Gastrocnemius medialis (tissue), 4 donors: Measurements from ENCODE around the gene PACS1. TPM values are rescaled to one million over a fixed set of nuclear protein-coding genes. Genes with fewer than 3 reads are reported as not detected.

Experiments used
- ATAC-seq, 2 donors: fragments of 150-250 bp; one replicate each; pipeline ENCODE4 v1.9.1; 2016
- DNase-seq, 2 donors: peaks; one replicate each; pipeline ENCODE4 v3.0.0-alpha.2; 2019
- H3K27ac ChIP-seq, 4 donors: fragments of 200-600 bp; sonication (generic); 1 replicate in 1 of 4; 2 replicates in 3 of 4; pipeline ENCODE4 v1.5.1; 2016 to 2018; ENCODE audit warnings: mild to moderate bottlenecking in 2 of 4, moderate library complexity in 1 of 4
- H3K27me3 ChIP-seq, 3 donors: fragments of 200-600 bp; sonication (generic) in 2 of 3; 1 replicate in 1 of 3; 2 replicates in 2 of 3; pipeline versions ENCODE4 v1.5.1 to v1.6.0; 2016 to 2019; ENCODE audit warnings: mild to moderate bottlenecking in 1 of 3, moderate library complexity in 1 of 3
- H3K36me3 ChIP-seq, 2 donors: fragments of 200-600 bp; sonication (generic) in 1 of 2; one replicate each; pipeline ENCODE4 v1.5.1; 2017 to 2018
- H3K4me1 ChIP-seq, 2 donors: fragments of 200-600 bp; sonication (generic) in 1 of 2; one replicate each; pipeline ENCODE4 v1.5.1; 2016 to 2017; ENCODE audit warnings: mild to moderate bottlenecking in 2 of 2
- H3K4me3 ChIP-seq, 4 donors: fragments of 200-600 bp; sonication (generic) in 3 of 4; 1 replicate in 1 of 4; 2 replicates in 3 of 4; pipeline ENCODE4 v1.5.1; 2016 to 2019; ENCODE audit warnings: mild to moderate bottlenecking in 2 of 4
- H3K9me3 ChIP-seq, 3 donors: fragments of 200-600 bp; sonication (generic) in 2 of 3; 1 replicate in 1 of 3; 2 replicates in 2 of 3; pipeline ENCODE4 v1.5.1; 2016 to 2019
- POLR2A ChIP-seq, 2 donors: fragments of 450-650 bp; IDR thresholded peaks; one replicate each; pipeline ENCODE4 v1.6.1; 2017; ENCODE audit warnings: antibody characterized with exemption in 2 of 2, mild to moderate bottlenecking in 2 of 2, moderate library complexity in 2 of 2
- in situ Hi-C, 4 donors: fragments of 200-750 bp; cut with MboI; loops; one replicate each; pipeline versions ENCODE4 v1.15.0 to v1.8.0; 2017; ENCODE audit warnings: low sequenced_read_pairs in 4 of 4
- intact Hi-C: fragments of 100-400 bp; cut with DNase I; formaldehyde crosslinking; loops from one replicate; pipeline ENCODE4 v1.15.1; 2023; ENCODE audit warnings: low total_unique reads
- total RNA-seq, 4 donors: library from RNA; depleted of rRNA; stranded (reverse); fragments of >200 nt; gene quantifications; one replicate each; pipeline versions ENCODE4 v1.1.0 to v1.2.3, GENCODE V29; 2016
- TF ChIP-seq, protein P1 (sequence below), 5 experiments: fragments of 450-650 bp in 3 of 5; fragments of 200-600 bp in 2 of 5; sonication (generic) in 2 of 5; IDR thresholded peaks in 4 of 5; conservative IDR thresholded peaks in 1 of 5; 1 replicate in 4 of 5; 2 replicates in 1 of 5; pipeline ENCODE4 v1.5.1; 2016 to 2019; ENCODE audit warnings: antibody characterized with exemption in 5 of 5, mild to moderate bottlenecking in 3 of 5, moderate library complexity in 3 of 5

PACS1 gene
- total RNA-seq, 4 donors from 2014 or later: 6.6 to 20.4 (median 16.9) TPM

DNA sequence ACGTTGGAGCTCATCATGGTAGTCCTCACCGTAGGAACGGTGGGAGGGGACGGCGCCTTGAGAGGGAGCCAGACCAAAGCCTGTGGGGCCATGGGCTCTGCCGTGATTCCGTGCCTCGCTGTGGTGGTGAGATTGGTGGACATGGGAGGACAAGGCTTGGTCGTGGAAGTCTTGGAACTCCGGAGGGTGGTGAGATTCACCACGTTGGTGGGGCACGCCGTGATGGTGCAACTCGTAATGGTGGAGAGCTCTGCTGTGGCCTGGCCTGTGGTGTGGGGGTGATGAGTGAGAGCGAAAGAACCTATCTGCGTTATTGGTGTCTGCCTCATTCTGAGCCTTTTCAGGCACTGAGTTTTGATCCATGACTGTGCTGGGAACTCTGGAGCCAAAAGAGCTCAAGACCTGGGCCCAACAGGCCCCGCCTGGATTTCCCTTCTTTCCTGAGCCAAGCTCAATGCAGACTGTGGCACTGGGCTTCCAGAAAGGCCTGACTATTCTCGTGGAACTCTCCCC lies 44.0 kb upstream of the PACS1 start, which contains the start of gene CATSPER1:
Gene CATSPER1, minus strand, starts transcription at position 463 of the 513 bp plus-strand sequence. Its CDS starts 100 bp downstream, at position 363.
- intact Hi-C loops (no loop called here), in situ Hi-C loops (no loop called here)
- Histone ChIP-seq H3K4me3 (no peak within 1 kb of the TSS), H3K27me3 (no peaks in the 10 kb centered on the region), H3K27ac (no peak within 1 kb of the TSS), H3K4me1 (no peaks in the 10 kb centered on the region), H3K36me3 (no peaks in the 10 kb centered on the region), H3K9me3 (no peaks in the 10 kb centered on the region)
- ATAC-seq (no peak), DNase-seq (no peak)
- TF ChIP-seq, protein P1, sequence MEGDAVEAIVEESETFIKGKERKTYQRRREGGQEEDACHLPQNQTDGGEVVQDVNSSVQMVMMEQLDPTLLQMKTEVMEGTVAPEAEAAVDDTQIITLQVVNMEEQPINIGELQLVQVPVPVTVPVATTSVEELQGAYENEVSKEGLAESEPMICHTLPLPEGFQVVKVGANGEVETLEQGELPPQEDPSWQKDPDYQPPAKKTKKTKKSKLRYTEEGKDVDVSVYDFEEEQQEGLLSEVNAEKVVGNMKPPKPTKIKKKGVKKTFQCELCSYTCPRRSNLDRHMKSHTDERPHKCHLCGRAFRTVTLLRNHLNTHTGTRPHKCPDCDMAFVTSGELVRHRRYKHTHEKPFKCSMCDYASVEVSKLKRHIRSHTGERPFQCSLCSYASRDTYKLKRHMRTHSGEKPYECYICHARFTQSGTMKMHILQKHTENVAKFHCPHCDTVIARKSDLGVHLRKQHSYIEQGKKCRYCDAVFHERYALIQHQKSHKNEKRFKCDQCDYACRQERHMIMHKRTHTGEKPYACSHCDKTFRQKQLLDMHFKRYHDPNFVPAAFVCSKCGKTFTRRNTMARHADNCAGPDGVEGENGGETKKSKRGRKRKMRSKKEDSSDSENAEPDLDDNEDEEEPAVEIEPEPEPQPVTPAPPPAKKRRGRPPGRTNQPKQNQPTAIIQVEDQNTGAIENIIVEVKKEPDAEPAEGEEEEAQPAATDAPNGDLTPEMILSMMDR (IDR thresholded peaks at IDR 0.05 in 4 of 5, conservative IDR thresholded peaks at IDR 0.05 in 1 of 5): no peak
- TF ChIP-seq POLR2A (IDR thresholded peaks at IDR 0.05): no peak

DNA sequence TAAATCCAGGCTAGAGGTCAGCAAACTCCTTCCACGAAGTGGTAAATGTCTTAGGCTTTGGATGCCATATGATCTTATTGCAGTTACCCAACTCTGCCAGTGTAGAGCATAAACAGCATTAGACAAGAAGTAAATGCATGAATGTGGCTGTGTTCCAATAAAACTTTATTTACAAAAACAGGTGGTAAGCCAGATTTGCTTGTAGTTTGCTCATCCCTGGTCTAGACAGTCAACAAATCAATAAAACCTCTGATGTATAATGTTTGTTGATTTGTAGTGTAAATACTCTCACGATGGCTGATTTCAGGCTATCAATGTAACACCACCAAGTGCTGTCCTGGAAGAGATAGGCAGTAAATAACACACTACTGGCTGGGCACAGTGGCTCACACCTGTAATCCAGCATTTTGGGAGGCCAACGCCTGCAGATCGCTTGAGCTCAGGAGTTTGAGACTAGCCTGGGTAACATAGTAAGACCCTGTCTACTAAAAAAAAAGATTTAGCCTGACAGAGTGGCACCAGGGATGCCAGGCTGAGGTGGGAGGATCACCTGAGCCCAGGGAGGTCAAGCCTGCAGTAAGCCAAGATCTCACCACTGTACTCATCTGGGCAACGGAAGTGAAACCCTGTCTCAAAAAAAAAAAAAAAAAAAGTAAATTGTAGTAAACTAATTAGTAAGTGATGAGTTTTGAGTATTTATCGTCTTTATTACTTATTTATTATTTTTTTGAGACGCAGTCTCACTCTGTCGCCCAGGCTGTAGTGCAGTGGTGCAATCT lies 36.9 kb upstream of the PACS1 start:
- Histone ChIP-seq H3K4me3 (no peak overlapping the region), H3K9me3 (no peaks in the 10 kb centered on the region), H3K36me3 (no peaks in the 10 kb centered on the region), H3K4me1 (no peaks in the 10 kb centered on the region), H3K27ac (no peak overlapping the region), H3K27me3 (no peaks in the 10 kb centered on the region)
- no peak for TF ChIP-seq POLR2A (IDR thresholded peaks at IDR 0.05)
- TF ChIP-seq, protein P1 (IDR thresholded peaks at IDR 0.05 in 4 of 5, conservative IDR thresholded peaks at IDR 0.05 in 1 of 5): no peak
- intact Hi-C loops: no loop called here
- DNase-seq (no peak), ATAC-seq (no peak)
- in situ Hi-C loops: no loop called here

DNA sequence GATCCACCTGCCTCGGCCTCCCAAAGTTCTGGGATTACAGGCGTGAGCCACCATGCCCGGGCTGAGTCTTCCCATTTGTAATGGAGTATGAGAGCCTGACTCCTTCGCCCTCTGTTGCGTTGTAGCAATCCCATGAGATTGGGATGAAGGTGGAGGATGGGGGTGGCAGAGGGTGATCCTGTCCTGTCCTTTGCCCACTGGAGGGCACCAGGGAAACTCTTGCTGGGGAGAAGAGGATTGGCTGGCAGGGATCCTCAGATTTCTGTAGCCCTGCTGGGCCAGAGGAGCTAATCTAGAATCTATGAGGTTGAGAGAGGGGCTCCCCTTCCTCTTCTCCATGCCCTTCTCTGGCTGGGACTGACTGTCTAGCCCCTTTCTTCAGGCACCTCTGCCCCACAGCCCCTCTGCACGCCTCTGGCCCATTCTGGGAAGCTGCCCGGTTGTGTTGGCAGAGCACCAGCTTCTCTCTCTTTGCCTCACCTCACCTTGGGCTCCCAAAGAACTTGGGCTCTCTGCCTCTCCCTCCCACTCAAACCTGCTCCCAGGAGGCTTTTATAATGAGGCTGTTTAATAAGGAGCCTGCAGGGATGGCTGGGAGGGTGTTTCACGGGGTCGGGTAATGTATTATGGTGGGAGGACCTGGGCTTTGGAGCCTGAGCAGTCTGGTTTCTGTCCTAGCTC lies 34.3 kb upstream of the PACS1 start:
- TF ChIP-seq, protein P1 (IDR thresholded peaks at IDR 0.05 in 4 of 5, conservative IDR thresholded peaks at IDR 0.05 in 1 of 5): no peak
- no peak for TF ChIP-seq POLR2A (IDR thresholded peaks at IDR 0.05)
- no peaks in the 10 kb centered on the region for H3K4me1 ChIP-seq
- H3K9me3 ChIP-seq: no peaks in the 10 kb centered on the region
- intact Hi-C loops (no loop called here), in situ Hi-C loops (no loop called here)
- no peaks in the 10 kb centered on the region for H3K27me3 ChIP-seq
- DNase-seq (no peak), ATAC-seq (no peak)
- H3K4me3 ChIP-seq: no peak overlapping the region
- no peaks in the 10 kb centered on the region for H3K36me3 ChIP-seq
- H3K27ac ChIP-seq: no peak overlapping the region

DNA sequence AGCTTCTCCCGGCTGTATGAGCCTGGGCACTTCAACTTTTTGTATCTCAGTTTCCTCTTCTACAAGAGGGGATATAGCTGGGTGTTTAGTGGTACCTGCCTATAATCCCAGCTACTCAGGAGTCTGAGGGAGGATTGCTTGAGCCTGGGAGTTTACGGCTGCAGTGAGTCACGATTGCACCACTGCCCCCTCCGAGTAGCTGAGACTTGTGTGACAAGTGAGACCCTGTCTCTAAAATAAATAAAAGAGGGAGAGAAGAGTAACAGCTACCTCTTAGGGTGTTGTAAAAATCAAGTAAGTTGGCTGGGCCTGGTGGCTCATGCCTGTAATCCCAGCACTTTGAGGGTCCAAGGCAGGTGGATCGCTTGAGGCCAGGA lies 33.8 kb upstream of the PACS1 start:
- no peaks in the 10 kb centered on the region for H3K36me3 ChIP-seq
- TF ChIP-seq POLR2A (IDR thresholded peaks at IDR 0.05): no peak
- TF ChIP-seq, protein P1 (IDR thresholded peaks at IDR 0.05 in 4 of 5, conservative IDR thresholded peaks at IDR 0.05 in 1 of 5): no peak
- in situ Hi-C loops (no loop called here), intact Hi-C loops (no loop called here)
- DNase-seq (no peak), ATAC-seq (no peak)
- H3K27ac ChIP-seq: no peak overlapping the region
- H3K9me3 ChIP-seq: no peaks in the 10 kb centered on the region
- H3K4me3 ChIP-seq: no peak overlapping the region
- no peaks in the 10 kb centered on the region for H3K4me1 ChIP-seq
- no peaks in the 10 kb centered on the region for H3K27me3 ChIP-seq
